ENCODE results near the gene GDNF. TPM values are rescaled to one million over a fixed set of nuclear protein-coding genes. Genes with fewer than 3 reads are reported as not detected.
"Not testable (repeated sequence)": the region's sequence is repeated elsewhere in the genome, so short reads cannot be mapped to it uniquely, and the experiment has no call there.

Gene GDNF
- total and polyA plus RNA-seq, 2 donors (not counting 1 experiment from before 2014, with no cell fraction given): not detected

DNA sequence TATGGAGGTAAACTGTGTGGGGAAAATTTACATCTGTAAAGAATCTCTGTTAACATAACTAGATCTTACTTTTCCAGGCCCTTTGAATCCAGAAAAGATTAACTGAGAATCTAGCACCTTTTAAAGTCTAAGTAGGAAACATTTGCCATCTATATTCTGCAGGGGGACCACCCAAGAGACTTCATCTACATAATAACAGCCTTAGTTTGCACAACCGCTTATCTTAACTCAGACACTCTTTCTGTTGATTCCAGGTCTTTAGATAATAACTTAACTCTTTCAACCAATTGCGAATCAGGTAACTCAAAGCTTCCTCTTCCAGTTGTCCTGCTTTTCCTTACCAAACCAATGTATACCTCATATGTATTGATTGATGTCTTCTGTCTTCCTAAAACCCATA lies 53.4 kb downstream of the GDNF start:
- Mint-ChIP-seq H3K27me3 (peaks cover 11% of the 10 kb centered on the region), H3K4me1 (no peaks in the 10 kb centered on the region), H3K4me3 (no peak overlapping the region), H3K9me3 (ENCODE audit: insufficient read depth) (peaks cover 3% of the 10 kb centered on the region), H3K27ac (no peak overlapping the region)
- H3K4me2 ChIP-seq (replicated peaks; ENCODE audit: low read depth, low read length, poor library complexity, severe bottlenecking): no peak overlapping the region
- 86% methylated on average over 2 of the region's 2 CpGs for WGBS (ENCODE audit: insufficient coverage)
- ChIA-PET POLR2A (no interaction called here), CTCF (no interaction called here)
- H3K4me1 ChIP-seq (ENCODE audit: control insufficient read depth in 2 of 2, insufficient read depth in 2 of 2, low read length in 2 of 2): no peaks in the 10 kb centered on the region
- H3K9ac ChIP-seq (ENCODE audit: low read length): no peak overlapping the region
- no peak overlapping the region for H3K4me3 ChIP-seq (ENCODE audit: control extremely low read depth in 1 of 5, extremely low read depth in 1 of 5, insufficient read depth in 1 of 5, low read depth in 2 of 5, low read length in 4 of 5)
- intact Hi-C loops (cut with micrococcal nuclease): no loop called here
- no peaks in the 10 kb centered on the region for H3K79me2 ChIP-seq (ENCODE audit: control insufficient read depth, insufficient read depth, low read length)
- H2AFZ ChIP-seq (ENCODE audit: insufficient read depth, low read depth, low read length, poor library complexity, severe bottlenecking): no peak overlapping the region
- no peak for ATAC-seq (ENCODE audit: low read depth)
- H3K9me3 ChIP-seq (ENCODE audit: control extremely low read depth in 1 of 3, control insufficient read depth in 2 of 3, insufficient read depth in 1 of 3, low read length in 2 of 3): peaks cover 0 to 2% (median 0%) of the 10 kb centered on the region in 3 donors
- no peaks in the 10 kb centered on the region for H3K27me3 ChIP-seq (replicated peaks in 1 of 4; ENCODE audit: control extremely low read depth in 1 of 4, control insufficient read depth in 3 of 4, insufficient read depth in 4 of 4, low read length in 3 of 4)
- no peak overlapping the region for H3K27ac ChIP-seq (ENCODE audit: low read length in 2 of 2)
- TF ChIP-seq CTCF (IDR thresholded peaks at IDR 0.05) (no peak), EZH2 (IDR thresholded peaks at IDR 0.05; ENCODE audit: borderline replicate concordance, insufficient read depth, low read depth, low read length, poor library complexity, severe bottlenecking) (no peak)
- no peaks in the 10 kb centered on the region for H3K36me3 ChIP-seq (replicated peaks in 1 of 2; ENCODE audit: control extremely low read depth in 1 of 2, control insufficient read depth in 1 of 2, extremely low read depth in 1 of 2, insufficient read depth in 2 of 2, low read length in 1 of 2)
- no peaks in the 10 kb centered on the region for H4K20me1 ChIP-seq (ENCODE audit: control insufficient read depth, insufficient read depth, low read length, poor library complexity, severe bottlenecking)
- DNase-seq: no peak

- POLR2A ChIA-PET; intact Hi-C loops (cut with micrococcal nuclease); H3K9ac ChIP-seq (ENCODE audit: low read length); H3K4me1 ChIP-seq (ENCODE audit: control insufficient read depth in 2 of 2, insufficient read depth in 2 of 2, low read length in 2 of 2); H2AFZ ChIP-seq (ENCODE audit: insufficient read depth, low read depth, low read length, poor library complexity, severe bottlenecking); H3K4me3 ChIP-seq (ENCODE audit: control extremely low read depth in 1 of 5, extremely low read depth in 1 of 5, insufficient read depth in 1 of 5, low read depth in 2 of 5, low read length in 4 of 5); H3K27me3 Mint-ChIP-seq; DNase-seq; H3K27ac Mint-ChIP-seq; H3K79me2 ChIP-seq (ENCODE audit: control insufficient read depth, insufficient read depth, low read length); H4K20me1 ChIP-seq (ENCODE audit: control insufficient read depth, insufficient read depth, low read length, poor library complexity, severe bottlenecking); H3K36me3 ChIP-seq (replicated peaks in 1 of 2; ENCODE audit: control extremely low read depth in 1 of 2, control insufficient read depth in 1 of 2, extremely low read depth in 1 of 2, insufficient read depth in 2 of 2, low read length in 1 of 2); H3K4me3 Mint-ChIP-seq; H3K9me3 ChIP-seq (ENCODE audit: control extremely low read depth in 1 of 3, control insufficient read depth in 2 of 3, insufficient read depth in 1 of 3, low read length in 2 of 3); H3K27me3 ChIP-seq (replicated peaks in 1 of 4; ENCODE audit: control extremely low read depth in 1 of 4, control insufficient read depth in 3 of 4, insufficient read depth in 4 of 4, low read length in 3 of 4); CTCF ChIA-PET; H3K4me1 Mint-ChIP-seq; H3K27ac ChIP-seq (ENCODE audit: low read length in 2 of 2); ATAC-seq (ENCODE audit: low read depth); H3K4me2 ChIP-seq (replicated peaks; ENCODE audit: low read depth, low read length, poor library complexity, severe bottlenecking); H3K9me3 Mint-ChIP-seq (ENCODE audit: insufficient read depth): not testable (repeated sequence)
- WGBS (ENCODE audit: insufficient coverage): no CpG with 5 or more reads among the region's 8 CpGs
These were observed 58.4 kb downstream of the GDNF start for GRCh38 chr5:37781409-37781808.
